ENCODE measurements around the gene TTC39B.

GRCh38 chr9:15121630-15122029, 185.4 kb downstream of the TTC39B start:
- TF ChIP-seq, protein P1, sequence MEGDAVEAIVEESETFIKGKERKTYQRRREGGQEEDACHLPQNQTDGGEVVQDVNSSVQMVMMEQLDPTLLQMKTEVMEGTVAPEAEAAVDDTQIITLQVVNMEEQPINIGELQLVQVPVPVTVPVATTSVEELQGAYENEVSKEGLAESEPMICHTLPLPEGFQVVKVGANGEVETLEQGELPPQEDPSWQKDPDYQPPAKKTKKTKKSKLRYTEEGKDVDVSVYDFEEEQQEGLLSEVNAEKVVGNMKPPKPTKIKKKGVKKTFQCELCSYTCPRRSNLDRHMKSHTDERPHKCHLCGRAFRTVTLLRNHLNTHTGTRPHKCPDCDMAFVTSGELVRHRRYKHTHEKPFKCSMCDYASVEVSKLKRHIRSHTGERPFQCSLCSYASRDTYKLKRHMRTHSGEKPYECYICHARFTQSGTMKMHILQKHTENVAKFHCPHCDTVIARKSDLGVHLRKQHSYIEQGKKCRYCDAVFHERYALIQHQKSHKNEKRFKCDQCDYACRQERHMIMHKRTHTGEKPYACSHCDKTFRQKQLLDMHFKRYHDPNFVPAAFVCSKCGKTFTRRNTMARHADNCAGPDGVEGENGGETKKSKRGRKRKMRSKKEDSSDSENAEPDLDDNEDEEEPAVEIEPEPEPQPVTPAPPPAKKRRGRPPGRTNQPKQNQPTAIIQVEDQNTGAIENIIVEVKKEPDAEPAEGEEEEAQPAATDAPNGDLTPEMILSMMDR (IDR thresholded peaks at IDR 0.05) = no peak
- TF ChIP-seq POLR2A (IDR thresholded peaks at IDR 0.05) (no peak), POLR2AphosphoS5 (IDR thresholded peaks at IDR 0.05) (no peak), EP300 (IDR thresholded peaks at IDR 0.05) (no peak)
